Amniotic epithelial cell (primary cell): Measurements from ENCODE around the gene RPS6KA2.
"Not testable (repeated sequence)": the region's sequence is repeated elsewhere in the genome, so short reads cannot be mapped to it uniquely, and the experiment has no call there.

Experiments used
- DNase-seq: peaks from one replicate; pipeline ENCODE4 v3.0.0-alpha.2; 2010; ENCODE audit warnings: low read depth

Gene RPS6KA2

DNA sequence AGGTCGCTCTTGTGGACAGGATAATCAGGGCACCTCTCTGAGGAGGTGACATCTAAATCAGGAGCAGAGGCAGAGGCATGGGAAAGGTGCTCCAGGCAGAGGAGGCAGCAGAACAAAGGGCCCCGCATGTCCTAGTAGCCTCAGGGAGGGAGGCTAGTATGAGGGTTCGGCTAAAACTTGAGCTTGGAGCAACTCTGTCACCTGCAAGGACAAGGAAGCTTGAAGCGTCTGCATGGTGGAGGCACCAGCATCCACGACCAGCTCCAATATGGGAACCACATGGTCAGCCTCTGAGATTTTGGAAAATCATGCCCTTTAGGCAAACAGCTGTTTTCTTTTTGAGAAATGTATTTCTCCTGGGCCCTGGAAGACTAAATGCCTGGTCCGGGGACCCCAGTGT lies 231.3 kb downstream of the RPS6KA2 start:
- DNase-seq = no peak

DNA sequence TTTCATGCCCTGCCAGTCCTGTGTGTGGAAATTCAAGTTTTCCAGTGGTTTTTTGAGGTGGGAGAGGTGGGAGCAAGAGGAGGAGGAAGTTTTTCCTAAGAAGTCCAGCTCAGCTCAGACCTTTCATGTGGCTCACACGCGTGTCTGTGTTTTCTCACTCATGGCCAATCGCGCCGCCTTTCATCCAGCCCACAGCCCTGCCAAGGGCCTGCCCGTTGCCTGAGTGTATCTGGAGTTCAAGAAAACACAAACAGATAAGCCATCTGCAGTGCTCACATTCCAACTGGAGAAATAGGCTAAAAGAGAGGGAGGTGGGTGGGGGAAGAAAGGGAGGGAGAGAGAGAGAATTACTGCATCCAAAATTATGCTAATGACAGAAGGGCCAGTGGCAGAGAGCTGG lies 231.7 kb downstream of the RPS6KA2 start:
- DNase-seq = peak; percentile 42

DNA sequence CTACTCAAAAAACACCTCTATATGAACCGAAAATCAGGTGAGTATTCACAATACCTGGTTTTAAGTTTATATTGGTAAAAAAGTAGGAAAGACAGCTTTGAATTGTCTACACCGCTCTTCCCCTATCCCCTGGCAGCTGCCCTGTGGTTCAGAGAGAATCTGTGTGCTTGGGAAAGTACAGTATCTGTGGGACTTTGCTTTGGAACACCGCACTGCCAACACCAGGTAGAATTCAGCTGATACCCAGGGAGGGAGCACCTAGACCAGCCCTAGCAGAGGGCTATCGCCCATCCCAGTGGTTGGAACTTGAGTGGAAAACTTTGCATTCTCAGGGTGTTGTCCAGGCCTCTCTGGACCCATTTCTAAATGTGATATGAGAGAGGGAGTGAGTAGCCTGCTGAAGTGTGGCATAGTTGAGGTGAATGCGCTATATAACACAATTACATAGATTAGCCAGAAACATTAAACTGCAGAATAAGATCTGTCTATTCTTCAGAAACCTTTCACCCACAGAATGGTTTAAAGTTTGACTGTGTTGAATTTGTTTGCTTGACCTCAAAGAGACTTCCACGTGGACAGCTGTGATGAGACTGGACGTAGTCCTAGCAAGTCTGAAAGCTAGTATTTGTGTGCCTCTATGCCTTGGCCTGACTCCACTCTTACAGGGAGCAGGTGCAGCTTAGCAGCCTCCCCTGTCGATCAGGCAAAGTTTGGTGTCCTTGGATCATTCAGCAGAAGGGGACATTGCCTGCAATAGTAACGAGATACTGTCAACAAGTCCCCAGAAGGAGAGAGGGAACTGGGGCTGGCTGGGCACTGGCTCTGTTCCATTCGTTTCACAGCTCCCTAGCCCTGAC lies 232.8 kb downstream of the RPS6KA2 start:
- no peak for DNase-seq

DNA sequence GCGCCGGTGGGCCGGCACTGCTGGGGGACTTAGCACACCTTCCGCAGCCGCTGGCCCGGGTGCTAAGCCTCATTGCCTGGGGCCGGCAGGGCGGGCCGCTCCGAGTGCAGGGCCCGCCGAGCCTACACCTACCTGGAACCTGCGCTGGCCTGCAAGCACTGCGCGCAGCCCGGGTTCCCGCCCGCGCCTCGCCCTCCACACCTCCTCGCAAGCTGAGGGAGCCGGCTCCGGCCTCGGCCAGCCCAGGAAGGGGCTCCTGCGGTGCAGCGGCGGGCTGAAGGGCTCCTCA lies 233.6 kb downstream of the RPS6KA2 start:
- DNase-seq = no peak

DNA sequence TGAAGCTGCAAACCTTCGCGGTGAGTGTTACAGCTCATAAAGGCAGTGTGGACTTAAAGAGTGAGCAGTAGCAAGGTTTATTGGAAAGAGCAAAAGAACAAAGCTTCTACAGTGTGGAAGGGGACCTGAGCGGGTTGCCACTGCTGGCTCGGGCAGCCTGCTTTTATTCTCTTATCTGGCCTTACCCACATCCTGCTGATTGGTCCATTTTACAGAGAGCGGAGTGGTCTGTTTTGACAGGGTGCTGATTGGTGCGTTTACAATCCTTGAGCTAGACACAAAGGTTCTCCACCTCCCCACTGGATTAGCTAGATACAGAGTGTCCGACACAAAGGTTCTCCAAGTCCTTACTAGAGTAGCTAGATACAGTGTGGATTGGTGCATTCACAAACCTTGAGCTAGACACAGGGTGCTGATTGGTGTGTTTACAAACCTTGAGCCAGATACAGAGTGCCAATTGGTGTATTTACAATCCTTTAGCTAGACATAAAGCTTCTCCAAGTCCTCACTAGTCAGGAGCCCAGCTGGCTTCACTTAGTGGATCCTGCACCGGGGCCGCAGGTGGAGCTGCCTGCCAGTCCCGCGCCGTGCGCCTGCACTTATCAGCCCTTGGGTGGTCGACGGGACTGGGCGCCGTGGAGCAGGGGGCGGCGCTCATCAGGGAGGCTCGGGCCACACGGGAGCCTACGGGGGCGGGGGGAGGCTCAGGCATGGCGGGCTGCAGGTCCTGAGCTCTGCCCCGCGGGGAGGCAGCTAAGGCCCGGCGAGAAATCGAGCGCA lies 234.1 kb downstream of the RPS6KA2 start:
- not testable (repeated sequence) for DNase-seq

DNA sequence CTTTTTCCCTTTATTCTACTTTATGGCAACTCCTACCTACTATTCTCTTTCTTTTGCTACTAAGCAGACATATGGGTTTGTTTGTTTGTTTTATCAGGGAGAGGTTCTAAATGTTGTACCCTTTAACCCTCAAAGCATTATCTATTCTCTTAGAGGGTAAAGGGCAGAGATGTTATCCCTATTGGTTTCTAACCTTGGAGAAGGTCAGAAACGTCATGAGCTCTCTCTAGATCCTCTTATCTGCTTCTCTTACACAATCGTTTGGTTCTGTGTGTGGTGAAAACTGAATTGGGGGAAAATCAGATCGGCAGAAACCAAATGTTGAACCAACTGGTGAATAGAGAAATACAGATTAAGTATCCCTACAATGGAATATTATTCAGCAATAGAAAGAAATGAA lies 237.9 kb downstream of the RPS6KA2 start:
- DNase-seq = no peak

DNA sequence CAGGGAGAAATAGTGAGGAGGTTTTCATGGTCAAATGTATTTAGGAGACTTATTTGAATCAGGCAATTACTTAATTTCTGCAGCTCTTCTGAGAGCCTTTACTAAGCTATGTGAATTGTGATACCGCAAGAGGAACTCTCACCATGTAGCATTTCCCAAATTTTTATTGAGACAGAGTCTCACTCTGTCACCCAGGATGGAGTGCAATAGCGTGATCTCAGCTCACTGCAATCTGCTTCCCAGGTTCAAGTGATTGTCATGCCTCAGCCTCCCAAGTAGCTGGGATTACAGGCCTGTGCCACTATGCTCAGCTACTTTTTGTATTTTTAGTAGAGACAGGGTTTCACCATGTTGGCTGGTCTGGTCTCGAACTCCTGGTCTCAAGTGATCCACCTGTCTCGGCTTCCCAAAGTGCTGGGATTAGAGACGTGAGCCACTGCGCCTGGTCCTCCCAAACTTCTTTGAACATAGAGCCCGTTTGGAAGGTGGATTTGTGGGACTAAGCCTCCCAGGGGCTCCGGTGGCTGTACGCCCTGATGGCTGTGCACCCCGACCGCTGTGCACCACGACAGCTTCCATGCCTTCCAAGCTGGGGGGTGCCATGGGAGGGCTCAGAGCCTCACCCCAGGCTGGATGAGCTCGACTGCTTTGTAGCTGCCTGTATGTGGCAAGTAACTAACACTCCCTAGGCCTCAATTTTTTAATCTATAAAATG lies 238.6 kb downstream of the RPS6KA2 start:
- DNase-seq = no peak

DNA sequence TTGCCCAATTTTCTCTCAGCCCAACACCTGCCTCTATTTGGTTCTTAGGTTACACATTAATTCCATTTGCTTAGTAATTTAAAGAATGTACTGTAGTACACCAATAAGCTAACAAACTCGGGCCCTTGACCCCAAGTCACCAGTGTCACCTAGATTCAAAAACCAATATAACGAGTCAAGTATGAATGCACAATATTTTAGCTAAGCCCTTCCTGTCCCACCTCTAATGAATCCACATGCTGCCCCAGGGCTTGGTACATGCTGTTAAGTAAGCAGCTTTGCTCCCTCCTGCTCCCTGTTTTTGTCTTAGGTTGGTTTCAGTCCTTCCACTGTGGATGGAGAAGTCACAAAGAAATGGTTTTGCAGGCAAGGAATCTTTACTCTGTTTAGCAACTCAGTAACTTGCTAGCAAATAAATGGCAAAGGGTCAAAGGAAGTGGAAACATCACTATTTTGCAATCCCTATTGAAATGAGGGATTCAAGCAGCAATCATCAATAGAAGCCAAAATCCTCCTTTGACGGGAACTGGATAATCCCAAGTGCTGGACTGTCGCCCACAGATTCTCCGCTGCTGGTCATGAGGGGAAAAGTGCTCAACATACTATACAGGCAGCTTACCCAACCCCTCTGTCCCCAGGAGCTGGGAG lies 239.3 kb downstream of the RPS6KA2 start:
- no peak for DNase-seq

DNA sequence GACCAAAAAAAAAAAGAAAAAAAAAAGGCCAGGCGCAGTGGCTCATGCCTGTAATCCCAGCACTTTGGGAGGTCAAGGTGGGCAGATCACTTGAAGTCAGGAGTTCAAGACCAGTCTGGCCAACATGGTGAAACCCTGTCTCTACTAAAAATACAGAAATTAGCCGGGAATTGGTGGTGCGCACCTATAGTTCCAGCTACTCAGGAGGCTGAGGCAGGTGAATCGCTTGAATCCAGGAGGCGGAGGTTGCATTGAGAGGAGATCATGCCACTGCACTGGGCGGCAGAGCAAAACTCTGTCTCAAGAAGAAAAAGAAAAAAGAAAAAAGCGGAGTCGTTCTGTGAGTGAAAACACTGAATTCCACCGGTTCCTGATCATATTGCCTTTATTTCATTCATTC lies 240.0 kb downstream of the RPS6KA2 start:
- DNase-seq = not testable (repeated sequence)

DNA sequence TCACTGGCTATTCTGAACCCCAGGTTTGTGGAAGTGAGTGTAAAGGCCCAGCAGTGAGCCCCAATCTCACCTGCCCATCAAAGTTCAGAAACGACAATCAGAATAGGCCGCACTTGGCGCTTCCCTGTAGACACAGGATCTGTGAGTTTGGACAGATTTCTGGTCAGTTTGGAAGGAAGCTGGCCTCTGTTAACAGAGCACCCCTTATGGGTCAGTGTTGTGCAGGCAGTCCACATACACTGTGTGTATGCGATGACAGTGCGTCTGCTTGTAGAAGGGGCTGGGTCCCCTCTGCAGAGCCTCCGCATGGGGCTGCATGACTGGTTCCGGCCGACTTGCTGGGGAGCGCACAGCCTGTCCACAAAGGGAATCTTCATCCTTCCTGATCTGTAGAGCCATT lies 240.9 kb downstream of the RPS6KA2 start:
- no peak for DNase-seq

DNA sequence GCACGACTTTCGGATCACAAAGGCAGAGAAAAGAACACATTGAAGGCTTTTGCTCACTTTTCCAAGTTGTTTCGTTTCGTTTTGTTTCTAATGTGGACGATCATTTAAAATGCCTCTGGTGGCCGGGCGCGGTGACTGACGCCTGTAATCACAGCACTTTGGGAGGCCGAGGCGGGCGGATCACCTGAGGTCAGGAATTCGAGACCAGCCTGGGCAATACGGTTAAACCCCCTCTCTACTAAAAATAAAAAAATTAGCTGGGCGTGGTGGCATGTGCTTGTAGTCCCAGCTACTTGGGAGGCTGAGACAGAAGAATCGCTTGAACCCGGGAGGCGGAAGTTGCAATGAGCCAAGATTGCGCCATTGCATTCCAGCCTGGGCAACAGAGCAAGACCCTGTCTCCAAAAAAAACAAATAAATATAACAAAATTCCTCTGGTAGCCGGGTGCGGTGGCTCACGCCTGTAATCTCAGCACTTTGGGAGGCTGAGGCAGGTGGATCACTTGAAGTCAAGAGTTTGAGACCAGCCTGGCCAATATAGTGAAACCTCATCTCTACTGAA lies 243.2 kb downstream of the RPS6KA2 start:
- not testable (repeated sequence) for DNase-seq

DNA sequence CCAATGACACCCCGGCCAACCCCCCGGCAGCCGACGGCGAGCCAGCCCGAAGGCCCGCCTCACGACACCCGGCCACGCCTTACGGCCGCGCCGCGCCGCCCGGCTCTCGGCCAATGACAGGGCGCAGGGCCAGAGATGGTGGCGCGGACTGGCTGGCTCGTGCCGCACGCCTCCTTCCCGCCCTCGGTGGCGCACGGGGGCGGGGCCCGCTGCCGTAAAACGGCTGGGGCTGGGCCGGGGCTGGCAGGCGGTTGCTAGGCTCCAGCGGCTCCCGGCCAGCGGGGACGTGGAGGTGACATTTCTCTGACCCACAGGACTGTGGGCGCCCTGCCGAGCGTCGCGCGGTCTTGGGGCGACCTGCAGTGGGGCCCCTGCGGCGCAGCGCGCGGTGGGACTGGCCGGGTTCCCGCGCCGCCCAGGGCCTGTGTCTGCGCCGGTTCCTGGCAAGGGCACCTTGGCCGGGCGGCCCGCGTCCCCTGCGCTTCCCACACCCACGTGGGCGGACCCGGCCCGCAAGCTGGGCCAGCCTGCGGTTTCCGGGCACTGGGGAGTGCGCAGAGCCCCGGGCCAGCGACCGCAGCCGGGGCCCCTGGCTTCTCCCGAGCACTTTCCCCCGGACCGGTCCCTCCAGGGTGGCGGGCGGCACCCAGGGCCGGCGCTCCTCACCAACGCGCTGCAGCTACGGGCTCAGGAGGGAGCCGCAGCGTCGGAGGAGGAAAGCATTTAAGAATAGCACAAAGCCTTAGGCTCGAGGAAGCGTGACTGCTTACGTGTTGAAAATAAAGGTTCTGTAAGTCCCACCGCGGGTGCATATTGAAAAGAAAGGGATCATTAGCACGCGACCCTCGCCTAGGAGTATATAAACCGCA lies 243.9 kb downstream of the RPS6KA2 start, which contains the start of gene MPC1:
MPC1 (minus strand) TSS at position 8 of the 869 bp plus-strand sequence. CDS start 64 bp downstream, outside the sequence.
- DNase-seq = peak; percentile 90

DNA sequence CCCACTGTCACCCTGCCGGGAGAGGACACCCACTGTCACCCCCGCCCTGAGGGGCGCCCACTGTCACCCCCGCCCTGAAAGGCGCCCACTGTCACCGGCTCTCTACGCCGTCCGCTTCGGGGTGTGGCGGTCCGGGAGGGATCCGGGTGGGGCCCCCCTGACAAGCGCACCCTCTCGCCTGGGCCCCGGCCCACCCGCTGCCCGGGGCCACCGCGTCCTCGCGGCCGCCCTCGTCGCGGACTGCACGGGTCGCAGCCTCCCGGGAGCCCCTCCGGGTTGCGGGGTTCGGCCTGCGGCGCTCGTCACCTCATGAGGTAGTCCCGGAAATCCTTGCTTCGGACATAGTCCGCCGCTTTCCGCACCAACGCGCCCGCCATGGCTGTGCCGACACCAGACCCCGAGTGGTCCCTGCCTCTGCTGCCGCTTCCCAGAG lies 244.5 kb downstream of the RPS6KA2 start:
- DNase-seq = no peak

DNA sequence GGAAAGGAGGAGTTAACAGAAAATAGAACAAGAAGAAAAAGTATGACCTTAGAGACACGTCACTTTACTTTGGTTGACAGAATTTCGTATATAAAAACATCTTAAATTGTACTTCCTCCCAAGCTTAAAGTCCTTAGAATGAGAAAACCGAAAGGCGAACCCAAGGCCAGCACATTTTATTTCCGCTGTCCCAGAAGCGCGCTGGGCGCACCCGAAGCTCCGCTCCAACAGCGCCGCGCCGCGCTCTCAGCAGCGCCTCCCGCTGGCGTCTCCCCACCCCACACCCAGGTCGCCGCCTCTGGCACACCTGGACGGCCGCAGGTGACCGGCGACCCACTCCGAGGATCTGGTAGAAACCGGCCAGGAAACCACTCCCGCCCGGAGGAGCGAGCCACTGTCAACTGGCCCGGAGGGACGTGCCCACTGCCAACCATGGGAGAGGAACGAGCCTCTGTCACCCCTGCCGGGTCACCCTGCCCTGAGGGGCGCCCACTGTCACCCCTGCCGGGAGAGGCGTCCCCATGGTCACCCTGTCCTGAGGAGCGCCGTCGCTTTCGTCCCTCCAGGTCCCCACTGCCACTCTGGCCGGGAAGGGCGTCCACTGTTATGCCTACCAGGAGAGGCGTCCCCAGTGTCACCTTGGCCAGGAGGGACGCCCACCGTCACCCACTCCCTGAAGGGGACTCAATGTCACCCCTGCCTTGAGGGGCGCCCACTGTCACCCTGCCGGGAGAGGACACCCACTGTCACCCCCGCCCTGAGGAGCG lies 245.1 kb downstream of the RPS6KA2 start:
- DNase-seq = no peak

DNA sequence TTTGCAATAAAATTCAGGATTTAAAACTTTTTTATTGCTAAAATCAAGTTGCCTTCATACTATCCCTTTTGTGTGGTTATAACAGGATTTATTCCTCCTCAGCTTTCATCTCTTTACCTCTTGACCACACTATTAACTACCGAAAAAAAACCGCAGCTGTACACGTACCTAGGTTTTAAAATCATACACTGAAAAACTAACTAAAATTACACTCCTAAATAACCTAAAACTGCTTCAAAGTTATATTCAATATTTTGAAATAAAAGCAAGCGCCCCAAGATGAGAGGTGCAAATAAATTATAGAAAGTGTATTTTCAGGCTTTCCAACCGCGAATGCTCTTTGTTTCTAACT lies 245.7 kb downstream of the RPS6KA2 start:
- DNase-seq = no peak

DNA sequence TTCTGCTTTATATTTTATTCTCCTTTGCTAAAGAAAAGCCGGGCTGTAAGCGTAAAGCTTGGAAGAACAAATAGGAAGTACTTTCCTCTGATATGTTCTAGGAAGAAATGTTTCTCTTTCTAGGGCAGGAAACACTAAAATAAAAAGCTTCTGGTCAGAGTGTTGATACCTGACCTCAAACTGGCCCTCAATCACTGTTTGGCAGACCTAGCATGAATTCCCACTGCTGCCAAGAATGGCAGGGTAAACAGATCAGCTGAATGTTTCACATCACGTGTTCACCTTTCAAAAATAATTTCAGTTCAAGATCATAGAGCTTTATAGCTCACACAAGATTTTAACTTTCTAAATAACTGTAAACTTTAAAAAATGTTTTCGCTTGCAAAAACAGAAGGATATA lies 247.3 kb downstream of the RPS6KA2 start:
- no peak for DNase-seq

DNA sequence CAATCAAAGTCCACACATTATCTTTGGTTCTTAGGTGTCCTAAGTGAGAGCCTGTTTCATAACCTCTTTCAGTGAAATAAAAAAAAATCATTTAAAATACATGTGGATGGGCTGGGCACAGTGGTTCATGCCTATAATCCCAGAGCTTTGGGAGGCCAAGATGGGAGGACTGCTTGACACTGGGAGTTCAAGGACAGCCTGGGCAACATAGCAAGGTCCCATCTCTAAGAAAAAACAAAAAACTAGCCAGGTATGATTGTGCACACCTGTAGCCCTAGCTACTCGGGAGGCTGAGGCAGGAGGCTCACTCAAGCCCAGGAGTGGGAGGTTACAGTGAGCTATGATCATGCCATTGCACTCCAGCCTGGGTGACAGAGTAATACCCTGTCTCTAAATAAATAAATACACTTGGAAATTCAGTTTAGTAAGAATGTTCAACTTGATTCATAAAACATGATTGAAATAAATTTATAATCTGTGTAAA lies 247.9 kb downstream of the RPS6KA2 start:
- DNase-seq = no peak

DNA sequence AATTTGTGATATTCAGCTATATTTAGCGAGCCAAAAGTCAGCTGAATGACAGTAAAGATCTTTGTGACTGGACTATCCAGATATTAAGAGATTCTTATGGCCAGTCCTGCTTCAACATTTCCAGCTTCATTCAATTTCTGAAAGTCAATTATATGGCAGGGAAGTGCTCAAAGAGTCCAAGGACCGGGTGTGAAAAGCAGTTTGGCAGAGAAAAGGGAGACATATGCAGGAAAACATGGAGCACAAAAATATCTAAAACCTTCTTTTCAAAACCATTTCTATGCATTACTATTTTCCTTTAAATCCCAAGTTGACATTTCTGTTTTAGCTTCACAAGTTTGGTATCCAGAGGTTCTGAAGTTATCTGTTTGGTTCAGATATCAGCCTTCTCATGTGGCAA lies 249.3 kb downstream of the RPS6KA2 start:
- DNase-seq = no peak

DNA sequence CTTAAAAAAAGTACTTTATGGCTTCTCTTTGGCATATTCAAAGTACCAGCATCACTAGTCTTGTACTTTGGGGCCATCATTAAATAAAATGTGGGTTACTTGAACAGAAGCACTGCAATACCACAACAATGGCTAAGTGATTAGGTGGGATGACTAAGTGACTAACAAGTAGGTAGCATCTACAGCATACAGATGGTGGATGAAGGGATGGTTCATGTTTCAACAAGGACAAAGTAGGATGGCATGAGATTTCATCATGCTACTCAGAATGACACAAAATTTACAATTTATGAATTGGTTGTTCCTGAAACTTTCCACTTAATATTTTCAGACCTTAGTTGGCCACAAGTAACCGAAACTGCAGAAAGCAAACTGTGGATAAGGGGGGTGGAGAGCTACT lies 252.0 kb downstream of the RPS6KA2 start:
- no peak for DNase-seq

DNA sequence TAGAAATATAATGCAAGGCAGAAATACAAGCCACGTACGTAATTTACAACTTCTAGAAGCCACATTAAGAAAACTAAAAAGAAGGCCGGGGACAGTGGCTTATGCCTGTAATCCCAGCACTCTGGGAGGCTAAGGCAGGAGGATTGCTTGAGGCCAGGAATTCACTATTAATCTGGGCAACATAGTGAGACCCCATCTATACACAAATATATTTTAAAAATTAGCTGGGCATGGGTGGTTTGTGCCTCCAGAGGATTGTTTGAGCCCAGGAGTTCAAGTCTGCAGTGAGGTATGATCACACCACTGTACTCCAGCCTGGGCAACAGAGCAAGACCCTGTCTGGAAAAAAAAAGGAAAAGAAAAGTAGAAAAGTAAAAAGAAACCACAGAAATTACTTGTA lies 256.6 kb downstream of the RPS6KA2 start:
- DNase-seq = no peak
